Islet precursor cell (in vitro differentiated cells): ENCODE data around the gene TMX2.

Source experiments
- DNase-seq: peaks from one replicate; pipeline ENCODE4 v3.0.0-alpha.2; 2018

The TMX2 gene

DNA sequence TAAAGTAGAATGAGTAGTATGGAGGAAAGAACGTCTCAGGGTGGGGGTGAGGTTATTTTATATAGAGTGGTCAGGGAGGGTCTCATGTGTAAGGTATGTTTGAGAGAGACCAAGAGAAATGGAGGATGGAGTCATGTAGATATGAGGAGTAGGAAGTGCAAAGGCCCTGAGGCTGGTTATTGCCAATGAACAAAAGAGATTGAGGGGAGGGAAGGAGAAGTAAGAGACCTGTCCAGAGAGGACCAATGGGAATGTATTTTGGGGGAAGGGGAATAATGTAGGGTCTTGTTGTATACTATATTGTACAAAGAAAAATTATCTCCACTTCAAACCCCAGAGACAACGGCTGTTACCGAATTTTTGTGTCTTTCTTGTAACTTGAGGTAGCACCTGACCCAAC is 59.0 kb downstream of the TMX2 start:
- DNase-seq = no peak

DNA sequence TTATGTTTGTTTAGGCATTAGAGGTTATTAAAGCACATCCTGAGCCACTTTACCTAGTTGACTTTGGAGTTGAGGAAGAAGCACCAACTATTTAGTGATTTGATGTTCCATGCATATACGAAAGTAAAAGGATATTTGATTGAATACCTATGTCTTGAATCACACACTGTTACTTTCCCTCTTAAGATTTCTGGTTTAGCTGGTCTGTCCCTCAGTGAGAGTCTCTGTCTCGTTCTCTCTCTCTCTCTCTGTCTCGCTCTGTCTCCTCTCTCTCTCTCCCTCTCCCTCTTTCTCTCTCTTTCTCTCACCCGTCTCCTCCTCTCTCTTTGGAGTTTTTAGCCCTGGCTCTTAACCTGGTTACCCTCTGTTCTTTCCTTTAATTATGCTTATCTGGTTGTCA is 60.2 kb downstream of the TMX2 start:
- no peak for DNase-seq

DNA sequence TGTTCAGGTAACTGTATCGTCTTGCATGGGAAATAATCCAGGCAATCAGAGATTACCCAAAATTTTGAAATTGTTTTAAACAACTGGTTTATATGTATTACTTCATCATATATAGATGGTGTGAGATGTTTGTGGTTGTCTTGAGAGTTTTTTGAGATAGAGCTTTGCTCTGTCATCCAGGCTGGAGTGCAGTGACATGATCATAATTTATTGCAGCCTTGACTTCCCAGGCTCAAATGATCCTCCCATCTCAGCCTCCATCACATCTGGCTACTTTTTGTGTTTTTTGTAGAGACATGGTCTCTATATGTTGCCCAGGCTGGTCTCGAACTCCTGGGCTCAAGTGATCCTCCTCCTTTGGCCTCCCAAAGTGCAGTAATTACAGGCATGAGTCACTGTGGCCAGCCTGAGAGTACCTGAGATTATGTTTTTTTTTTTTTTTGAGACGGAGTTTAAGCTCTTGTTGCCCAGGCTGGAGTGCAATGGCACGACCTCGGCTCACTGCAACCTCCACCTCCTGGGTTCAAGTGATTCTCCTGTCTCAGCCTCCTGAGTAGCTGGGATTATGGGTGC is 60.7 kb downstream of the TMX2 start:
- DNase-seq = peak; percentile 62

DNA sequence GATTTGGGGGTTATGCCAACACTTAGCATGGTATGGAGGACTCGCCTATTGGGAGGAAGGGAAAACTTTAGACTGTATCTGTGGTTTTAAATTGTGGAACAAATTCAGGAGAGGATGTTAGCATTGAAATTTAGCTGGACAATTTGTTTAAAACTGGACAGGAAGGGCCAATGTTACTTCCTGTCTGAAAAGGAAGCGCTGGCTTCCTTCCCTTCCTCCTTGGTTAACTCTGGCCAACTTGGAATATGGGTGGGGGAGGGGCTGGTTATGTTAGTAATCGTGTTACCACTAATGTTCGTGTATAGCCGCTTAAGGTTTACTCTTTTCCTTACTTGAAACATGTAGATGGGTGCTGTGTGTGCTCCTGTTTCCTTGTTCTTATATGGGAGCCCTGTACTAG is 63.1 kb downstream of the TMX2 start:
- DNase-seq = no peak

DNA sequence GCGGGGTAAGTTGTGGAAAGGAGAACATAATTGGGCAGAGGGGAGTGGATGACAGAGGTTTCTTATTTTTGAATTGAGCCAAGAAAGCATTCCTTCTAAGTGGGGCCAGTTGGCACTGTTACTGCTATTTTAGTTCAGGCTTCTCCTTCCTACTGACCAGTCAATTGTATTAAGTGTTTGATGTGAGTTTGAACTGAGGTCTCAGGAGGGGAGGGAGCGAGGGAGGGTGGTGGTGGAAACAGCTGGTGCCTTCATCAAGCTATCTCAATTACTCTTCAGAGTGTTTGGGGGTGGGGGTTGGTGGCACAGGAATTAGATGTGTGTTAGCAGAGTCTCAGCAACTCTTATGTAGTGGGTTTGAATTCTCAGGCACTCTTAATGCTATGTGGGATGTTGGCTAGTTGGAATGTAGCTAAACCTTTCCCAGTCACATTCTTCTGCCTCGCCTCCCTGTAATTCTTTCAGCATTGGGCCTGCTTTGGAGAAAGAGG is 63.7 kb downstream of the TMX2 start:
- peak; percentile 91 for DNase-seq

DNA sequence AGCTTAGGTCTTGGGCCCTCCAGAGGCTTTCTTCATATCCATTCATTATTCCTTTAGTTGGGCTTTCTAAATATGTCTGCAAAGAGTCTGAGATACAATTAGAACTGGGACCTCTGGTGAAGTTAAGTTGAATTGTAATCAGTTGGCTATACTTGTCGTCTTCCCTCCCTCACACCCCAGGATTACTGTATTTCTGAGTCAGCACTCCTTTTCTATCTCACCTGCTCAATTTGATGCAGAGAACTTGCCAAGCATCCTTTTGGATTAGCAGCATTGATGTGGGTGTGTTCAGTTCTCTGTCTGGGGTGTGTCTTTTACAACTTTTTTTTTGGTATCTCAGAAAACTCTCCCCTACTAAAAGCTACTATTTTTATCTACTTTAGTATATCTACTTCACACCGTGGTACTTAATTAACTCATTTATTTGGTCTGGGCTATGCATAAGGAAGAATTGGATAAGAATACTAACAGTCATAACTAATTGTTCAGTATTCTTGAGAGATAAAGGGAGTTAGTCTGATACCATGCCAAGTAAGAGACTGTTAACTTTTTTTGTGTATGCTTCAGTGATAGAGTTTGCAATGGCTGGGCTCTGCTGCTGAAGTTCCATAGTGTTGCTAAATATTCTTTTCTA is 64.3 kb downstream of the TMX2 start:
- no peak for DNase-seq

DNA sequence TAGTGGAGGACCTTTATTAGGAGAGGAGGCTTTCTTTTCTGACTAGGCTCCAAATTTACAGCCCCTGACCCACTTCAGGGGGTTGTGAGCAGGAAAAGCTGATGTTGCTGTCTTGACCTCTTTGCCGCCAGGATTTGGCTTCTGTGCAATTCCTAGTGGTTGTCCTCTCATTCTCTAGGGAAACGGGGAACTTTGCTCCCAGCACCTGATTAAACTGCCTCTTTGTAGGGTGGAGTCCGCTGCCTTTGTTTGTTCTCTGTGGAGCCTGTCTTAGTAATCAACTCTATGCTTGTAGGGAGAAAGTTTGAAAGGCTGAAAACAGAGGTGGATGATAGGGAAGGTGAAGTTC is 65.5 kb downstream of the TMX2 start:
- peak; percentile 63 for DNase-seq

DNA sequence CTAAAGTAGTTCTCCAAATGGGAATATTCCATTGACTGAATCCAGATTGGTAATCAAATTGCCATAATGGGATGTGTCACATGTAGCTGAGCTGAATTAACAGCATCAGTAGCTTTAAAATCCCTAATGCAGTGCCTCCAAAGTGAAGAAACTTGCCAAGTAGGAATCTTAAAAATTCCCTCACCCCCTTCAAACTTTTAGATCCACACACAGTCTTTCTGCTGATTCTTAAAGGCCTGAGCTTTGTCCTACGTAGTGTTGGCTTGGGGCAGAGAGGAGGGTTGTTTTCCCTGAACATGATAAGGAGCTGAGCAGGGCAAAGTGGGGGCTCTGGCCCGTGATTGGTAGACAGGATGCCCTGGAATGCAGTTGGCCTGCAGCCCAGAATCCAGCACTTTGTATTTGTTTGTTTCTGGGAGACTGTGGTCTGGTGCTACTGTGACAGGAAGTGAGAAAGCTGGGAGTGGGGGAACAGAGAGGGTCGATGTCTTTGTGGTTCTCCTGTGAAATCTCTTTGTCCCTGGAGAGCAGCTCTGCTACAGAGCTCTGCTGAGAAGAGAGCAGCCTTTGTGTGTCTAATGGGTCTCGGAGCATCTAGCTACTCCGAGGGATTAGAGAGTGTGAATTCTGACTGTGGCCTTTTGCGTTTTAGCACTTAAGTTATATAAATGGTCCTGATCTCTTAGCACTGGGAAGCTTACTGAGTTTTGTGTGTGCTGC is 66.1 kb downstream of the TMX2 start:
- DNase-seq = peak; percentile 99

DNA sequence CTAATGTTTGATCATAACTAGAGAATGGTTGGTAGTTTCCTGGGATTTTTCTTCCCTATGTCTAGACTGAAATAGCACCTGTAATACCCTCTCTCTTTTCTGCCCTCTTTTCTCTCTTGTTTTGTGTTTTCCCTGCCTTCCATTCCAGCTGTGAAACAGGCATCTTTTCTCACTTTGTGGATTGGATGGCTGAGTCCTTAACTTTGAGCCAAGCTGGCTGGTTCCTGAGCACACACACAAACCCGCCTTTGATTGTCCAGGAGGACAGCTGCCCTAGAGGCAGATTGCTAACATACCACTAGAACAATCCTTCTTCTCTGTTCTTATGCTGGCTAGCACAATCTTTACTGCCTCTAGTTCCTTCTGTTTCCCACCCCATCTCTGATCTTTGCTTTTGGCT is 66.9 kb downstream of the TMX2 start:
- peak; percentile 94 for DNase-seq

DNA sequence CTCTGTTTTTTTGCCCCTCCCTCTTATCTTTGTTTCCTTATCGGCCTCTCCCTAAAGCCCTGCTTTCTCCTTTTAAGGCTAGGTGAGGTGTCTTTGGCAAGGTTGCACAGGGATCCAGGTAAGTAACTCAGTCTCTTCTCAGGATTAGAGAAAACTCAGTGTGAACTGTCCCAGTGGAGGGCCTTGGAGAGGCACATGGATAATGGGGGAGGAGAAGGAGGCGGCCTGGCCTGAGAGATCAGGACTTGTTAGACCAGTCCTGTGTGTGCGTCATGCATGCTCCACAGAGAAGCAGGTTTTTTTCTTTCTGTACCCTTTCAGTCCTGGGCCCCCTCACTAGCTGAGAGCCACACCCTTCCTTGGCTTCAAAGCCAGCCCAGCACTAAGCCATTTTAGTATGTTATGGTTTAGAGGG is 69.1 kb downstream of the TMX2 start:
- peak; percentile 98 for DNase-seq

DNA sequence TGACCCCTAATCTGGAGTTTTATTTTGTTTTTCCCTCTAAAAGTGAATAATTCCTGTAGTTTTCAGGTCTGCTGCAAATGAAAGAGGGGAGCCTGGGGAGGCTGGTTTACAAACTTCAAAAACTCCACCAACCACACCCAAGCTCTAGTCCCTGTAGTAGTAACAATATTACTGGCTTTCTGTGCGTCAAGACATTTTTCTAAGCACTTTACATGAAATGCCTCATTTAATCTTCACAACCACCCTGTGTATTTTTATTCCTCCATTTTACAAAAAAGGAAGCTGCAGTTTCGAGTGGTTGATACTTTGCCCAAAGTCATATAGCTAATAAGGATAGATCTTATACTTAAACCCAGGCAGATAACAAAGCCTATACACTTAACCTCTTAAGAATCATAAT is 72.7 kb downstream of the TMX2 start:
- no peak for DNase-seq

DNA sequence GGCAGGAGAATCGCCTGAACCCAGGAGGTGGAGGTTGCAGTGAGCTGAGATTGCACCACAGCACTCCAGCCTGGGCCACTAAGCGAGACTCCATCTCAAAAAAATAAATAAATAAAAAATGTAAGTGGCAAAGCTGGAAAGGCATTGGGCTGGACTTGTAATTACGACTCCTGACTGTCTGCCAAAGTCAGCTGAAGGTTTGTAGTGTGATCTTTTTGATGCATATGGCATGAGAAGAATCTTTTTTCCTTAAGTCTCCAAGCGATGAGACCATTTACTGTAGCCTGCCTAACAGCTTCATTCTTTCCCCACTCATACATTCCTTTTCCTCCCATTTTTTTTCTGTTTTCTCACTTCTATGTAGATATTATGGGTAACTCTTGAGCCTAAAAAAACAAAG is 74.0 kb downstream of the TMX2 start:
- no peak for DNase-seq

DNA sequence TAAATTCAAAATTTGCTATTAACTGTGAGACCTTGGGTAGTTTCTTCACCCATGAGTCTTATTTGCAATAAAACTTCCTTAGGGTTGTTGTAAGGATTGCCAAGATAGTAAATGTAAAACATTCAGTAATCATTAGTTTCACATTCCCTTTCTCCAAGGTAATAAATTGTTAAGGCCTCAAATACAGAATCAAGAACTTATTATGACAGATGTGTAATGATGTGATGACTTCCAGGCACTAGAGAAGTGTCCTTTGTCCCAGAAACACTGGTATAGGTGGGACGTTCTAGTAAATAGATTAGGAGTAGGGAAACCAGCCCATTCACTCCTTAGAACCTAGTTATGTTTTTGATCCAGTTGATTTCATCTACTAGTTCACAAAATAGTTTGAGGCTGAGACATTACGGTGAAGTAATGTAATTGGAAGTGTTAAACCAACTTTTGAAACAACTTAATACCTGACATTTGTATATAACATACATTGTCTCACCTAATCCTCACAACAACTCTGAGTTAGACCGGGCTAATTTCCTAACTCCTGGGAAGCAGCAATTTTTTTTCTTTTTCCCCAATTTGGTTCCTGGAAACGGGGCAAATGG is 74.7 kb downstream of the TMX2 start:
- no peak for DNase-seq

DNA sequence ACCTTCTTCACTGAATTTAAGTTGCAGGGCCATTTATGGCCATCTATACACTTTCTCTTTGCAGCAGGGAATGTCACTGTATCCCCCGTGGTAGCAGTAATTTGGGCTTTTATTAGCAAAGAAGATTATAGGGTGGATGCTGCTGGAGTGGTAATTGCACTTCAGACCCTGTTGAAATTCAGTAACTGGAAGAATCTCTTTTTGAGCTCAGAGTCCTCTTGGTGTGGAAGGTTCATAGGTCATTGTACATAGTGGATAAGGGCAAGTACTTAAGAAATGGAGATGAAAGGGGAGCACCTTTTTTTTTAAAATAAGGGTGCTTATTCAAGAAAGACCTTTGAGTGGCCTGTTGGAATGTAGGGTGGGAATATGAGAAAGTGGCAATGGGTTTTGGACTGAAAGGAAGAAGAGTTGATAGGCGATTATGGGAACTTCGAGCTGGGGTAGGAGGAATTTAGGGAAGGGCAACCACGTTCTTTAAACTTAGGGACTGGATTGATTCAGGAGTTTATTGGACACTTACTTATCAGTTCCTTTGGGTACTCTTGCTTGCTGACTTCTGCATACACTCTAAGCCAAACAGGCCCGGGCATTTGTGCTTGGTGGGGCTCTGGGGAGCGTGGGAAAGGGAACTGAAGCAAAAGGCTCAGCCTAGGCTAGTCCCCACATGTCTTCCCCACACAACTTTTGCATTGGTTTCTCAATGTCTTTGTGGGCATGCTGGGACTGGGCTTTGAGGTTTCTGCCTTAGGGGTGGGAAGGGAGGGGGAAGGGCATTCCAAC is 75.7 kb downstream of the TMX2 start:
- peak; percentile 73 for DNase-seq

DNA sequence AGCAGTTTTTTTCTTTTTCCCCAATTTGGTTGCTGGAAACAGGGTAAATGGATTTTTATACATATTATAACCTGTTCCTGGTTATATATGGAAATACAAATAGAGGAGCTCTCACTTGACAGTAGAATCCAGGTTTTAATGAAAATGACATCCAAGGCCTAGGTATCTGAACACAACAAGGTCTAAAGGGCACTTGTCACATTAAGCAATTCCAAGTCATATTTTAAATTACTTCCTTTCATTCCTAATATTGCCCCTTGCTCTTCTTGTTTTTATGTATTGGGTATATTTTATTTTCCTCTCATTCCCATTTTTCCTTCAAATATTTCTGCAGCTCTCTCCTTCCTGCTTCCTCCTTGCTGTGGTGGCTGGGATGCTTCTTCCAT is 76.3 kb downstream of the TMX2 start:
- no peak for DNase-seq
